Measurements from ENCODE around the gene ABCC1.

The ABCC1 gene

DNA sequence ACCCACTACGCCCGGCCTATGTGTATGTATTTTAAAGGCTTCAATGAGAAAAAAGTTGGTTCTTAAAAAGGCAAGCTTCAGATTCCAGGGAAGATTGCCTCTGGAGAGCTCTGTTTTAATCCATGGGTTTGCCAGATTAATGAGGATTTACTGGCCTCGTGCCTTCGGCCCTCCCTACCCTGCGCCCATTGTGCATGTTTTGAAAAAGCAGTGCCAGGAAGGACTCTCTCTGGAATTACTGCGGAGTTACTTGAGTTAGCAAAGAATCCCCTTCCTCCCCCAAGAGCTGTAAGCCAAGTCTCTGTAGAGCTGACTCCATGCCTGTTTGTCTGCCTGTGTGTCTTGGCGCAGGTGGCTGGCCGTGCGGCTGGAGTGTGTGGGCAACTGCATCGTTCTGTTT, 175.0 kb downstream of the ABCC1 start:
- Histone ChIP-seq H3K4me3 (ENCODE audit: insufficient read depth, low read depth, low read length, poor library complexity, severe bottlenecking) (no peak overlapping the region), H3K9me3 (ENCODE audit: control insufficient read depth, low read length) (peaks cover 10% of the 10 kb centered on the region), H3K27me3 (replicated peaks; ENCODE audit: control insufficient read depth, insufficient read depth, low read length, poor library complexity, severe bottlenecking) (no peaks in the 10 kb centered on the region), H3K4me1 (ENCODE audit: control insufficient read depth, insufficient read depth, low read length, poor library complexity, severe bottlenecking) (no peaks in the 10 kb centered on the region), H3K27ac (ENCODE audit: insufficient read depth, low read length, poor library complexity, severe bottlenecking) (no peak overlapping the region), H3K36me3 (ENCODE audit: control insufficient read depth, insufficient read depth, low read length) (peaks cover 73% of the 10 kb centered on the region)
- no peak for DNase-seq

DNA sequence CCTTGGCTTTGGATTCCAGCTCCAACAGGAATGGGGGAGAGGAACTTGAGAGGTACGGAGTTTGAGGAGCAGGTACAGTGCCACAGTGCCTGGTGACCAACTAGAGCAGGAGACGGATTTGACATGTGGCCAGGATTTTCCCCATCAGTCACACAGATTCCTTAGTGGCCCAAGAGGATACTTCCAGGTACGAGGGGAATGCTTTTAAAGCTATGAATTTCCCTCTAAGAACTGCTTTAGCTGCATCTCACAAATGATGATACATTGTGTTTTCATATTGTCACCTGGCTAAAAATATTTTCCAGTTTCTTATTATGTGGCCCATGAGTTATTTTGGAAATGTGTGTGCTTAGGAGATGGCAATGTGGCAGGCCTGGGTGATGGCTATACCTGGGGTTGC, 175.6 kb downstream of the ABCC1 start:
- Histone ChIP-seq H3K27me3 (replicated peaks; ENCODE audit: control insufficient read depth, insufficient read depth, low read length, poor library complexity, severe bottlenecking) (no peaks in the 10 kb centered on the region), H3K27ac (ENCODE audit: insufficient read depth, low read length, poor library complexity, severe bottlenecking) (no peak overlapping the region), H3K4me1 (ENCODE audit: control insufficient read depth, insufficient read depth, low read length, poor library complexity, severe bottlenecking) (no peaks in the 10 kb centered on the region), H3K36me3 (ENCODE audit: control insufficient read depth, insufficient read depth, low read length) (peaks cover 72% of the 10 kb centered on the region), H3K4me3 (ENCODE audit: insufficient read depth, low read depth, low read length, poor library complexity, severe bottlenecking) (no peak overlapping the region), H3K9me3 (ENCODE audit: control insufficient read depth, low read length) (peaks cover 10% of the 10 kb centered on the region)
- DNase-seq, result no peak

DNA sequence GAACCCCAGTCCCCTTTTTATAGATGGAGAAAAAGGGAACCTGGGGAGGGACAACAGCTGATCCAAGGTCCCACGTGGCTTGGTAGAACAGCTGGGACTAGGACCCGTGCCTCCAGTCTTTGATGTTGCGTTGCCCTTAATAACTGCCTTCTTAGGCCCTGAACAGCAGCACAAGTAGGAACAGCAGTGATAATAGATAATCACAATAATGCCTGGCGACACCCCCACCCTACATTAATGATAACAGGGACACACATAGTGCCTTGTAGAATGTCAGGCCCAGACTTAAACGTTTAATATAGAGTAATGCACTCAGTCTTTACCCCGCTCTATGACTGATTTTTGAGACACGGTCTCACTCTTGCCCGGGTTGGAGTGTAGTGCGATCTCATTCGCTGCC, 177.5 kb downstream of the ABCC1 start:
- no peaks in the 10 kb centered on the region for H3K4me1 ChIP-seq (ENCODE audit: control insufficient read depth, insufficient read depth, low read length, poor library complexity, severe bottlenecking)
- peaks cover 67% of the 10 kb centered on the region for H3K36me3 ChIP-seq (ENCODE audit: control insufficient read depth, insufficient read depth, low read length)
- H3K4me3 ChIP-seq (ENCODE audit: insufficient read depth, low read depth, low read length, poor library complexity, severe bottlenecking), result no peak overlapping the region
- DNase-seq, result no peak
- H3K9me3 ChIP-seq (ENCODE audit: control insufficient read depth, low read length), result peaks cover 10% of the 10 kb centered on the region
- H3K27ac ChIP-seq (ENCODE audit: insufficient read depth, low read length, poor library complexity, severe bottlenecking), result no peak overlapping the region
- H3K27me3 ChIP-seq (replicated peaks; ENCODE audit: control insufficient read depth, insufficient read depth, low read length, poor library complexity, severe bottlenecking), result no peaks in the 10 kb centered on the region

DNA sequence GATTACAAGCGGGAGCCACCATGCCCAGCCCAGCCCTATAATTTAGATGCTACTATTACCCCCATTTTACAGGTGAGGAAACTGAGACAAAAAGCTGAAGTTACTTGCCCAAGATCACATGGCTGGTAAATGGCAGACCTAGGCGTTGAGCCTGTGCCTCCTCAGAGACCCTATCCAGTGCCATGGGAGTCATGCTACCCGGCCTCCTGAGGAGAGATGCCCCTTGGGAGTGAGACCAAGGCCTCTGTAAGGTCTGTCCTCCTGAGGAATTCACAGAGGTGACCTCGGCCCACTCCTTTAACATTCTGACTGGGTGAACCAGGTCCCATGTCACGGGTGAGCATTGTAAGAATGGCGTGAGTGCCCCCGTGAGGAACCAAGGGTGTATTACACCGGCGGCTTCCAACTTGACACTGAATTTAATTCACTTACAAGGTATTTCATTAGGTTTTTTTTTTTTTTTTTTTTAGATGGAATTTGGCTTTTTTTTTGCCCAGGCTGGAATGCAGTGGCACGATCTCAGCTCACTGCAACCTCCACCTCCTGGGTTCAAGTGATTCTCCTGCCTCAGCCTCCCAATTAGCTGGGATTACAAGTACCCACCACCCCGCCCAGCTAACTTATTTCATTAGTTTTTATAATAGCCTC, 178.2 kb downstream of the ABCC1 start:
- peak; percentile 21 to 49 (median 34) for DNase-seq
- no peak overlapping the region for H3K27ac ChIP-seq (ENCODE audit: insufficient read depth, low read length, poor library complexity, severe bottlenecking)
- H3K9me3 ChIP-seq (ENCODE audit: control insufficient read depth, low read length), result peaks cover 10% of the 10 kb centered on the region
- H3K4me3 ChIP-seq (ENCODE audit: insufficient read depth, low read depth, low read length, poor library complexity, severe bottlenecking), result no peak overlapping the region
- H3K27me3 ChIP-seq (replicated peaks; ENCODE audit: control insufficient read depth, insufficient read depth, low read length, poor library complexity, severe bottlenecking), result no peaks in the 10 kb centered on the region
- peaks cover 64% of the 10 kb centered on the region for H3K36me3 ChIP-seq (ENCODE audit: control insufficient read depth, insufficient read depth, low read length)
- H3K4me1 ChIP-seq (ENCODE audit: control insufficient read depth, insufficient read depth, low read length, poor library complexity, severe bottlenecking), result no peaks in the 10 kb centered on the region

DNA sequence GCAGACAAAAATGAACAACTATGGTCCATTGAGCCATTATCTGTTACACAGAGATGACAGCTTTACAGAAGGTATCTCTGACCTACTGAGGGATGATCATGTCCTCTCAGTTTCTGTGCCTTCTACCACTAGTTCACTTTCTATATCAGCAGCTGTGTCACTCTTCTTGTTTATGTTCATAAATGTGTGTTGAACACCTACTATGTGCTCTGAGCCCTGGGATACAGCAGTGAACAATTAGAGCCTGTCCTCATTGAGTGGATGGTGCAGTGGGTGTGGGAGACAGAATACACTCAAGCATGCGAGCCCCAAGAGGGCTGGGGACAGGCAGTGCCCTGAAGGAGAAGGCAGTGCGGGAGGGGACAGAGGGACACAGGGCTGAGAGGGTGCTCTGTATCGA, 181.8 kb downstream of the ABCC1 start:
- Histone ChIP-seq H3K9me3 (ENCODE audit: control insufficient read depth, low read length) (no peaks in the 10 kb centered on the region), H3K4me3 (ENCODE audit: insufficient read depth, low read depth, low read length, poor library complexity, severe bottlenecking) (no peak overlapping the region), H3K4me1 (ENCODE audit: control insufficient read depth, insufficient read depth, low read length, poor library complexity, severe bottlenecking) (no peaks in the 10 kb centered on the region), H3K27me3 (replicated peaks; ENCODE audit: control insufficient read depth, insufficient read depth, low read length, poor library complexity, severe bottlenecking) (no peaks in the 10 kb centered on the region), H3K27ac (ENCODE audit: insufficient read depth, low read length, poor library complexity, severe bottlenecking) (no peak overlapping the region), H3K36me3 (ENCODE audit: control insufficient read depth, insufficient read depth, low read length) (peaks cover 61% of the 10 kb centered on the region)
- DNase-seq, result no peak

DNA sequence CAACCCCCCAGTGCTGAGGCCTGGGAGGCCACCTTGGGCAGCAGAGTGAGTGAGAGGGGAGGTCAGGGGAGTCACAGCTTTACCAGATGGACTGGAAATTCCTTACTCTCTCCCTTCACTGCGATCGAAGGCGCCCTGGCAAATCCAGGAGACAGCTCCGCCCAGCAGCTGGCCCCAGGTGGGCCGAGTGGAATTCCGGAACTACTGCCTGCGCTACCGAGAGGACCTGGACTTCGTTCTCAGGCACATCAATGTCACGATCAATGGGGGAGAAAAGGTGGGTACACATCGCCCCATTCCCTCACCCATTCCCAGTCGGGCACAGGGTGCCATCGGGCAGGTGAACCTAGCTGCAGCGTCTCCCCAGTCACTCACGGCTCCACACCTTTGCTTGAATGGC, 182.2 kb downstream of the ABCC1 start:
- Histone ChIP-seq H3K36me3 (ENCODE audit: control insufficient read depth, insufficient read depth, low read length) (peaks cover 66% of the 10 kb centered on the region), H3K4me1 (ENCODE audit: control insufficient read depth, insufficient read depth, low read length, poor library complexity, severe bottlenecking) (no peaks in the 10 kb centered on the region), H3K27me3 (replicated peaks; ENCODE audit: control insufficient read depth, insufficient read depth, low read length, poor library complexity, severe bottlenecking) (no peaks in the 10 kb centered on the region), H3K27ac (ENCODE audit: insufficient read depth, low read length, poor library complexity, severe bottlenecking) (no peak overlapping the region), H3K9me3 (ENCODE audit: control insufficient read depth, low read length) (no peaks in the 10 kb centered on the region), H3K4me3 (ENCODE audit: insufficient read depth, low read depth, low read length, poor library complexity, severe bottlenecking) (no peak overlapping the region)
- DNase-seq, result no peak

DNA sequence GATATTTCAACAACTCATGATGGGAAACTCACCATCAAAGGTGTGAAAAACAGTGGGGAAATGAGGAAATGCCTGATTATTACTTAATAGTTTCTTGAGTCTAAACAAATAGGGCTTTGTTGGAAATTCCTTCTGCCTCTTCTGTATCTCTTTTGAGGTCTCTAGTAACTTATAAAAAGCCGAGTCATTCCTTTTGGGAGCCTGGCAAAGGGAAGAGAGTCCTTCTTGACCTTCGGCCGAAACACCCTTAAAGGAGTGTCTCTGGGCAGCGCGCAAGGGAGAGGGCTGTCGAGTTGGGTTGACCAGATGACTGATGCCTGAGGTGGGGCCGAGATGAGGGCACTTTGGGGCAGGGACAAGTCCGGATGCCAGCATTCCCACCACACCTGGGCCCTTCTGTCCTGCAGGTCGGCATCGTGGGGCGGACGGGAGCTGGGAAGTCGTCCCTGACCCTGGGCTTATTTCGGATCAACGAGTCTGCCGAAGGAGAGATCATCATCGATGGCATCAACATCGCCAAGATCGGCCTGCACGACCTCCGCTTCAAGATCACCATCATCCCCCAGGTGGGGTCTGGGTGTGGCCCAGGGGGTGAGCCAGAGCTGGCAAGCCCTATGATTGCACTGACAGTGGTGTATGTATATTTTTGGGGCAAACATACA, 184.7 kb downstream of the ABCC1 start:
- H3K27me3 ChIP-seq (replicated peaks; ENCODE audit: control insufficient read depth, insufficient read depth, low read length, poor library complexity, severe bottlenecking), result no peaks in the 10 kb centered on the region
- DNase-seq, result no peak
- no peak overlapping the region for H3K27ac ChIP-seq (ENCODE audit: insufficient read depth, low read length, poor library complexity, severe bottlenecking)
- H3K4me1 ChIP-seq (ENCODE audit: control insufficient read depth, insufficient read depth, low read length, poor library complexity, severe bottlenecking), result no peaks in the 10 kb centered on the region
- H3K9me3 ChIP-seq (ENCODE audit: control insufficient read depth, low read length), result no peaks in the 10 kb centered on the region
- H3K4me3 ChIP-seq (ENCODE audit: insufficient read depth, low read depth, low read length, poor library complexity, severe bottlenecking), result no peak overlapping the region
- H3K36me3 ChIP-seq (ENCODE audit: control insufficient read depth, insufficient read depth, low read length), result peaks cover 83% of the 10 kb centered on the region

DNA sequence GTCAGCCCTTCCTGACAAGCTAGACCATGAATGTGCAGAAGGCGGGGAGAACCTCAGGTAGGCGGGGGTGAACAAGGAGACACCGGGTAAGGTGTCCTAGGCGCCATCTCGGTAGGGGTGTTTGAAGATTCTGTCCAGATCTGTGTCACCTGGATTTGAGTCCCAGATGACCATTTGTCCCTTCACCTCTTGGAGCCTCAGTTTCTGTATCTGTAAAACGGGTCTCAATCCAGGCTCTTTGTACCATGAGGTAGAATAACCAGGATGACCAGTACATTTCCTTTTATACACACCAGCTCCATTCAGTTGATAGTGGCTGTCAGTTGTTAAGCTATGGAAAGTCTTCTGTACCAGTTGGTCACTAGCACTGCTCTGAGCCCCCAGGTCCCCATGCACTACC, 187.2 kb downstream of the ABCC1 start:
- H3K4me1 ChIP-seq (ENCODE audit: control insufficient read depth, insufficient read depth, low read length, poor library complexity, severe bottlenecking), result no peaks in the 10 kb centered on the region
- H3K36me3 ChIP-seq (ENCODE audit: control insufficient read depth, insufficient read depth, low read length), result peaks cover 92% of the 10 kb centered on the region
- no peak for DNase-seq
- no peaks in the 10 kb centered on the region for H3K27me3 ChIP-seq (replicated peaks; ENCODE audit: control insufficient read depth, insufficient read depth, low read length, poor library complexity, severe bottlenecking)
- H3K9me3 ChIP-seq (ENCODE audit: control insufficient read depth, low read length), result no peaks in the 10 kb centered on the region
- H3K27ac ChIP-seq (ENCODE audit: insufficient read depth, low read length, poor library complexity, severe bottlenecking), result no peak overlapping the region
- no peak overlapping the region for H3K4me3 ChIP-seq (ENCODE audit: insufficient read depth, low read depth, low read length, poor library complexity, severe bottlenecking)

DNA sequence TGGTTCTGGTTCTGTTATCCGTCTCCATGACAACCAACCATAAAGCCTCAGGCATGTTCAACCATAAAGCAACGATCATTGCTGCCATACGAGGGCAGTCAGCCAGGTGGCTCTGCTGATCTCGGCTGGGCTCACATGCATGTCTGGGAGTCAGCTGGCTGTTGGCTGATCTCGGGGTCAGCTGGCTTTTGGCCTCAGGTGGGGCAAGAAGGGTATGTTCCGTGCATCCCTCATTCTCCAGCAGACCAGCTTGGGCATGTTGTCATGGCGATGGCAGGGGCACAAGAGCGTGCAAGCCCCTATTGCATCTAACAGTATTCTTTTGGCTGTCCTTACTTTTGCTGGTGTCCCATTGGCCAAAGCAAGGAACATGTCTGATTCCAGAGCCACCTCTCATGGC, 187.7 kb downstream of the ABCC1 start:
- Histone ChIP-seq H3K4me3 (ENCODE audit: insufficient read depth, low read depth, low read length, poor library complexity, severe bottlenecking) (no peak overlapping the region), H3K27ac (ENCODE audit: insufficient read depth, low read length, poor library complexity, severe bottlenecking) (no peak overlapping the region), H3K27me3 (replicated peaks; ENCODE audit: control insufficient read depth, insufficient read depth, low read length, poor library complexity, severe bottlenecking) (no peaks in the 10 kb centered on the region), H3K4me1 (ENCODE audit: control insufficient read depth, insufficient read depth, low read length, poor library complexity, severe bottlenecking) (no peaks in the 10 kb centered on the region), H3K36me3 (ENCODE audit: control insufficient read depth, insufficient read depth, low read length) (peaks cover 92% of the 10 kb centered on the region), H3K9me3 (ENCODE audit: control insufficient read depth, low read length) (no peaks in the 10 kb centered on the region)
- no peak for DNase-seq

DNA sequence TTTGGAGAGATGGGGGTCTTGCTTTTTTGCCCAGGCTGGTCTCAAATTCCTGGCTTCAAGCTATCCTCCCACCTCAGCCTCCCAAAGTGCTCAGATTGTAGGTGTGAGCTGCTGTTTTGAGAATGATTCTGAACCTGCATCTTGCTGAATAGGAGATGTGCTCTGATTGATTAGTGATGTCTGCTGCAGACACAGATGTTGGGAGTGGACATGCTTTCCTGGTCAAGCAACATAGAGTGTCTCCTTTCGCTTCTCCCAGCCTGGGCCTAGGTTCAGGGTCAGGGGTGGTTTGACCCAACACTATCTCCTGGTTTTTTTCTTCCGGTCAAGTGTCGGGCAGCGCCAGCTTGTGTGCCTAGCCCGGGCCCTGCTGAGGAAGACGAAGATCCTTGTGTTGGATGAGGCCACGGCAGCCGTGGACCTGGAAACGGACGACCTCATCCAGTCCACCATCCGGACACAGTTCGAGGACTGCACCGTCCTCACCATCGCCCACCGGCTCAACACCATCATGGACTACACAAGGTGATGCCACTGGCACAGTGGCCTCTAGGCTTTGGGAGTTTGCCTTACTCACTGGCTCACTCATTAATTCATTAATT, 188.7 kb downstream of the ABCC1 start:
- H3K4me3 ChIP-seq (ENCODE audit: insufficient read depth, low read depth, low read length, poor library complexity, severe bottlenecking), result no peak overlapping the region
- DNase-seq, result no peak
- H3K27me3 ChIP-seq (replicated peaks; ENCODE audit: control insufficient read depth, insufficient read depth, low read length, poor library complexity, severe bottlenecking), result no peaks in the 10 kb centered on the region
- H3K9me3 ChIP-seq (ENCODE audit: control insufficient read depth, low read length), result no peaks in the 10 kb centered on the region
- no peak overlapping the region for H3K27ac ChIP-seq (ENCODE audit: insufficient read depth, low read length, poor library complexity, severe bottlenecking)
- H3K4me1 ChIP-seq (ENCODE audit: control insufficient read depth, insufficient read depth, low read length, poor library complexity, severe bottlenecking), result no peaks in the 10 kb centered on the region
- peaks cover 93% of the 10 kb centered on the region for H3K36me3 ChIP-seq (ENCODE audit: control insufficient read depth, insufficient read depth, low read length)
